Kidney (tissue), 14 donors: ENCODE results near the gene FAM162B. TPM values are rescaled to one million over a fixed set of nuclear protein-coding genes. Genes with fewer than 3 reads are reported as not detected.
"Not testable (repeated sequence)": the region's sequence is repeated elsewhere in the genome, so short reads cannot be mapped to it uniquely, and the experiment has no call there.

ENCODE experiments used
- DNase-seq, 5 donors: peaks; one replicate each; pipeline ENCODE4 v3.0.0-alpha.2; 2013 to 2020
- FAIRE-seq: peaks from 2 replicates; lab custom pipeline; 2012; peaks lifted over from hg19 to GRCh38; lab: Jason Lieb, UNC
- H3K27ac ChIP-seq, 2 donors: one replicate each; pipeline ENCODE4 v1.7.0; 2013; ENCODE audit warnings: low read depth in 2 of 2, low read length in 2 of 2, inconsistent platforms in 1 of 2
- H3K27me3 ChIP-seq: one replicate; pipeline ENCODE4 v1.7.1; 2013; ENCODE audit warnings: low read length, inconsistent platforms; ENCODE audit not compliant: control insufficient read depth, insufficient read depth
- H3K36me3 ChIP-seq, 3 donors: one replicate each; pipeline versions ENCODE4 v1.7.0 to v1.7.1; 2013; ENCODE audit warnings: low read length in 3 of 3, control low read depth in 1 of 3, inconsistent platforms in 1 of 3; ENCODE audit not compliant: insufficient read depth in 3 of 3, control insufficient read depth in 2 of 3
- H3K4me1 ChIP-seq, 3 donors: one replicate each; pipeline versions ENCODE4 v1.7.0 to v1.7.1; 2013; ENCODE audit warnings: low read length in 3 of 3, inconsistent platforms in 1 of 3, low read depth in 1 of 3; ENCODE audit not compliant: control insufficient read depth in 2 of 3, insufficient read depth in 2 of 3
- H3K4me3 ChIP-seq, 3 donors: one replicate each; pipeline versions ENCODE4 v1.7.0 to v1.8.1; 2013; ENCODE audit warnings: low read length in 3 of 3, control low read depth in 1 of 3, inconsistent platforms in 1 of 3
- H3K9ac ChIP-seq, 3 donors: one replicate each; pipeline versions ENCODE4 v1.7.0 to v1.7.1; 2013; ENCODE audit warnings: low read length in 3 of 3, control low read depth in 1 of 3, inconsistent platforms in 1 of 3
- H3K9me3 ChIP-seq, 3 donors: one replicate each; pipeline versions ENCODE4 v1.7.0 to v1.7.1; 2013; ENCODE audit warnings: low read length in 3 of 3, control low read depth in 1 of 3, inconsistent platforms in 1 of 3; ENCODE audit not compliant: control insufficient read depth in 2 of 3, insufficient read depth in 1 of 3
- intact Hi-C: fragments of 100-400 bp; cut with DNase I; formaldehyde crosslinking; loops from one replicate; pipeline ENCODE4 v1.11.1; 2022
- polyA plus RNA-seq: library from polyadenylated mRNA; stranded (reverse); fragments of 350-450 nt; fragmentation: Illumina TruSeq; extraction: RNeasy Lipid Tissue Mini Kit (QIAGEN cat#74804); gene quantifications from one replicate; pipeline ENCODE4 v1.2.3, GENCODE V29; 2014; ENCODE audit warnings: low read depth, low replicate concordance; ENCODE audit not compliant: insufficient read depth
- total RNA-seq: library from RNA; stranded (reverse); fragmentation: NEBNext Ultra II Directional; extraction: Animal tissue kit (Norgen Biotek cat#: 25700); gene quantifications from one replicate; pipeline ENCODE4 v1.2.1, GENCODE V29; 2021
- TF ChIP-seq, protein P1 (sequence below): IDR thresholded peaks from 3 replicates; pipeline ENCODE4 v1.5.1; 2012; ENCODE audit warnings: mild to moderate bottlenecking, moderate library complexity, borderline replicate concordance; ENCODE audit not compliant: insufficient read depth; ENCODE audit errors: extremely low read depth
- donor health status: control.
- donor health status: control.
- donor health status: control.
- donor health status: control.
- donor health status: control.
- donor health status: DM: yes; HTN: yes; CAD: no.
- donor health status: Normal renal cell carcinoma (clear cell type).

The FAM162B gene
- total and polyA plus RNA-seq, 2 donors from 2014 or later = 4.3 to 5.8 TPM

DNA sequence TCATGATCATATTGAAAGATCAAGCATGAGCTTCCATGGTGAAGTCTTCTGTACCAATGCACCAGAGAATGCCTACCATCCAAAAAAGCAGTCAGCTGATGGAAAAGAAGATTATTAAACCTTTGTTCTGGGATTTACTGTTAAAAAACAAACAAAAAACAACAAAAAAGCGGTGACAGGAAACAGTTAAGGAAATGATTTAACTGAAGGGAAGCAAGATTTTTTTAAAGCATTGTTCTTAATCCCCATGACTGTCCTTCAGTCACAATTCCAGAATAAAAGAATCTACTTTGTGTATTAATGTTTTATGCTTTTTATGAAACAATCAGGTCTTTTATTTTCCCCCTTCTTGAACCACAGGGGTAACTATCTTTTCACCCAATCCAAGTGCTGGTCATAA, 23.9 kb downstream of the FAM162B start:
- FAIRE-seq = no peak
- no peak for DNase-seq
- TF ChIP-seq, protein P1, sequence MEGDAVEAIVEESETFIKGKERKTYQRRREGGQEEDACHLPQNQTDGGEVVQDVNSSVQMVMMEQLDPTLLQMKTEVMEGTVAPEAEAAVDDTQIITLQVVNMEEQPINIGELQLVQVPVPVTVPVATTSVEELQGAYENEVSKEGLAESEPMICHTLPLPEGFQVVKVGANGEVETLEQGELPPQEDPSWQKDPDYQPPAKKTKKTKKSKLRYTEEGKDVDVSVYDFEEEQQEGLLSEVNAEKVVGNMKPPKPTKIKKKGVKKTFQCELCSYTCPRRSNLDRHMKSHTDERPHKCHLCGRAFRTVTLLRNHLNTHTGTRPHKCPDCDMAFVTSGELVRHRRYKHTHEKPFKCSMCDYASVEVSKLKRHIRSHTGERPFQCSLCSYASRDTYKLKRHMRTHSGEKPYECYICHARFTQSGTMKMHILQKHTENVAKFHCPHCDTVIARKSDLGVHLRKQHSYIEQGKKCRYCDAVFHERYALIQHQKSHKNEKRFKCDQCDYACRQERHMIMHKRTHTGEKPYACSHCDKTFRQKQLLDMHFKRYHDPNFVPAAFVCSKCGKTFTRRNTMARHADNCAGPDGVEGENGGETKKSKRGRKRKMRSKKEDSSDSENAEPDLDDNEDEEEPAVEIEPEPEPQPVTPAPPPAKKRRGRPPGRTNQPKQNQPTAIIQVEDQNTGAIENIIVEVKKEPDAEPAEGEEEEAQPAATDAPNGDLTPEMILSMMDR = no peak

DNA sequence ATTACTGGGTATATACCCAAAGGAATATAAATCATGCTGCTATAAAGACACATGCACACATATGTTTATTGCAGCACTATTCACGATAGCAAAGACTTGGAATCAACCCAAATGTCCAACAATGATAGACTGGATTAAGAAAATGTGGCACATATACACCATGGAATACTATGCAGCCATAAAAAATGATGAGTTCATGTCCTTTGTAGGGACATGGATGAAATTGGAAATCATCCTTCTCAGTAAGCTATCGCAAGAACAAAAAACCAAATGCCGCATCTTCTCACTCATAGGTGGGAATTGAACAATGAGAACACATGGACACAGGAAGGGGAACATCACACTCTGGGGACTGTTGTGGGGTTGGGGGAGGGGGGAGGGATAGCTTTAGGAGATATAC, 25.0 kb downstream of the FAM162B start:
- H3K4me1 ChIP-seq, intact Hi-C loops, H3K36me3 ChIP-seq, DNase-seq, H3K27me3 ChIP-seq, H3K9ac ChIP-seq, H3K27ac ChIP-seq, FAIRE-seq, H3K4me3 ChIP-seq, H3K9me3 ChIP-seq: not testable (repeated sequence)

More for the DNA sequence above, 23.9 kb downstream of the FAM162B start:
- Histone ChIP-seq H3K27me3 (no peaks in the 10 kb centered on the region), H3K9ac (no peak overlapping the region), H3K4me3 (no peak overlapping the region), H3K36me3 (no peaks in the 10 kb centered on the region), H3K9me3 (no peaks in the 10 kb centered on the region), H3K27ac (no peak overlapping the region), H3K4me1 (no peaks in the 10 kb centered on the region)
- intact Hi-C loops = no loop called here

DNA sequence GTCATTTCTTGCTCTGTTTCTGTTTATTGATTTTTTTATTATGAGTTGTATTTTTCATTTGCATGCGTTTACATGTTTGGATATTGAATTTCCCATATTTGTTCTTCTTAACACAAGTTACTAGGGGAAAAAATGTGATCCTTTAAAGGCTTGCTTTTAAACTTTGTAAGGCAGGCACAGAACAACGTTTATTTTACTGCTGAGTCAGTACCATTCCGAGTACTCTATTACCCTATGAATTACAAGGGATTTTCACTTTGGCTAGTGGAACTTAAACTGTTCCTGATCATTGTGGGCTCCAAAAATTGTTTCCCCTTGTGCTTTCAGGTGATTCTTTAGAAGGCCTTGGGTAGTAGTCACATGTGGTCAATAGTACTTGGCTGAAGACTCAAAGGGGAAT, 28.5 kb downstream of the FAM162B start:
- H3K27me3 ChIP-seq = no peaks in the 10 kb centered on the region
- no peak for FAIRE-seq
- no peaks in the 10 kb centered on the region for H3K4me1 ChIP-seq
- no peak overlapping the region for H3K27ac ChIP-seq
- intact Hi-C loops = no loop called here
- H3K4me3 ChIP-seq = no peak overlapping the region
- H3K9ac ChIP-seq = no peak overlapping the region
- TF ChIP-seq, protein P1 = no peak
- peaks cover 0 to 5% (median 3%) of the 10 kb centered on the region in 3 donors for H3K36me3 ChIP-seq
- no peaks in the 10 kb centered on the region for H3K9me3 ChIP-seq
- no peak for DNase-seq

DNA sequence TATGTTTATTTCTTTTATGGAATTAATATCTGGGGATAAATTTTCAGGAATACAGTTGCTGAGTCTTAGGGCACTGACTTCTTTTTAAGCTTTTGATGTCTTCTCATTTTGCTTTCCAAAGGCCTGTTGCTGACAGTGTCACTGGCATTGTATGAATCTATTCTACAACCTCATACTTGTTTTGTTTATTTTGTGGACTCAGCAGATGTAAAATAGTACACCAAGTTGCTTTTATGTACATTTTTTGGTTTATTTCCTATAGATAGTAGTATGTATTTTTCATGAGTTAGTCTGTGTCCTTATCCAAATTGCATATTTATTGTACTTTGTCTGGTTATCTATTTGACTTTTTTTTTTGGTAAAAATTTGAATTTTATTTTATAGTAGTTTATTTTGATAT, 35.0 kb downstream of the FAM162B start:
- H3K27ac ChIP-seq = no peak overlapping the region
- peaks cover 5 to 16% (median 5%) of the 10 kb centered on the region in 3 donors for H3K36me3 ChIP-seq
- H3K27me3 ChIP-seq = no peaks in the 10 kb centered on the region
- no peak overlapping the region for H3K9ac ChIP-seq
- H3K9me3 ChIP-seq = no peaks in the 10 kb centered on the region
- intact Hi-C loops = no loop called here
- no peak for DNase-seq
- H3K4me3 ChIP-seq = no peak overlapping the region
- TF ChIP-seq, protein P1 = no peak
- H3K4me1 ChIP-seq = no peaks in the 10 kb centered on the region
- FAIRE-seq = no peak
